ENCODE results near the gene SIL1. TPM values are rescaled to one million over a fixed set of nuclear protein-coding genes. Genes with fewer than 3 reads are reported as not detected.

The SIL1 gene
- total and polyA plus RNA-seq, 2 donors (not counting 3 experiments of a cell fraction or from before 2014, with no cell fraction given): 47.6 to 67.2 TPM

DNA sequence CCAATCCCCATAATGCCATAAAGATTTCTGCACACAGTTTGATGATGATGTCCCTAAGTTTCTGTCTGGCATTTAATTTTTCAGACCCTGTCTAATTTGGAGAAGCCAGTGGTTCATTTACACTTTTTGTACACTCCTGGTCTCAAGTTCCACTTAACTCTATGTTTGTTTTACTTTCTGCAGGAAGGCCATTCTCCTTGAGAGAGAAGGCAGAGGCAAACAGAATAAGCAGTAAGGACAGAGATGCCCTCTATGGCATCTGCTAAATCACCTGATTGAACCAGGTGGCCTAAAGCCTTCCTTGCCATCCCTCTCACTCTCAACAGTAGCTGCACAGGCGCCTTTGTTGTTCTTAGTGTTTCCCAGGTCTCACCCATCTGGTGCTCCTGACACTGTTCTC lies 236.9 kb downstream of the SIL1 start:
- Histone ChIP-seq H3K9me1 (replicated peaks; ENCODE audit: control insufficient read depth, extremely low read depth, insufficient read depth, low read length) (no peaks in the 10 kb centered on the region), H2AFZ (ENCODE audit: low read depth, low read length) (no peak overlapping the region), H4K20me1 (replicated peaks; ENCODE audit: control insufficient read depth, extremely low read depth, insufficient read depth, low read length) (no peaks in the 10 kb centered on the region), H3K4me2 (ENCODE audit: insufficient read depth, low read length) (no peak overlapping the region), H3K4me1 (ENCODE audit: control insufficient read depth, extremely low read depth, insufficient read depth, low read length) (no peaks in the 10 kb centered on the region), H3K9ac (replicated peaks; ENCODE audit: extremely low read depth, insufficient read depth, low read length) (no peak overlapping the region), H3K9me3 (replicated peaks; ENCODE audit: control insufficient read depth, insufficient read depth, low read length) (no peaks in the 10 kb centered on the region), H3K36me3 (ENCODE audit: control insufficient read depth in 2 of 2, extremely low read depth in 1 of 2, insufficient read depth in 2 of 2, low read length in 2 of 2) (no peaks in the 10 kb centered on the region), H3K79me2 (ENCODE audit: control insufficient read depth, insufficient read depth, low read length) (no peaks in the 10 kb centered on the region), H3K4me3 (replicated peaks in 1 of 3; ENCODE audit: insufficient read depth in 1 of 3, low read depth in 1 of 3, low read length in 3 of 3) (no peak overlapping the region), H3K27ac (ENCODE audit: insufficient read depth, low read depth, low read length) (no peak overlapping the region), H3K27me3 (ENCODE audit: control insufficient read depth in 2 of 2, insufficient read depth in 2 of 2, low read length in 2 of 2) (no peaks in the 10 kb centered on the region)
- dilution Hi-C loops (cut with MboI; ENCODE audit: extremely low pct_ligation_motif_present, low sequenced_read_pairs) (no loop called here), intact Hi-C loops (cut with micrococcal nuclease) (no loop called here)
- ChIA-PET CTCF (no interaction called here), POLR2A (no interaction called here)
- TF ChIP-seq MYC (IDR thresholded peaks at IDR 0.05; ENCODE audit: low read depth, low read length): no peak
- TF ChIP-seq, protein P1, sequence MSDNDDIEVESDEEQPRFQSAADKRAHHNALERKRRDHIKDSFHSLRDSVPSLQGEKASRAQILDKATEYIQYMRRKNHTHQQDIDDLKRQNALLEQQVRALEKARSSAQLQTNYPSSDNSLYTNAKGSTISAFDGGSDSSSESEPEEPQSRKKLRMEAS (IDR thresholded peaks at IDR 0.05; ENCODE audit: insufficient read depth, insufficient read length): no peak
- no peak for TF ChIP-seq JUN (IDR thresholded peaks at IDR 0.05; ENCODE audit: borderline replicate concordance, insufficient read depth, insufficient read length, low read depth)
- TF ChIP-seq EZH2 (IDR thresholded peaks at IDR 0.05; ENCODE audit: borderline replicate concordance, low read depth, low read length, severe bottlenecking): no peak
- TF ChIP-seq GATA2 (IDR thresholded peaks at IDR 0.05; ENCODE audit: insufficient read depth, insufficient read length, low read depth, low read length): no peak
- TF ChIP-seq POLR2A (IDR thresholded peaks at IDR 0.05; ENCODE audit: low read depth, low read length): no peak
- FAIRE-seq: no peak
- BruUV-seq (replicated peaks): no TSS peak
- no peak for DNase-seq (ENCODE audit: low read depth, low spot score)

DNA sequence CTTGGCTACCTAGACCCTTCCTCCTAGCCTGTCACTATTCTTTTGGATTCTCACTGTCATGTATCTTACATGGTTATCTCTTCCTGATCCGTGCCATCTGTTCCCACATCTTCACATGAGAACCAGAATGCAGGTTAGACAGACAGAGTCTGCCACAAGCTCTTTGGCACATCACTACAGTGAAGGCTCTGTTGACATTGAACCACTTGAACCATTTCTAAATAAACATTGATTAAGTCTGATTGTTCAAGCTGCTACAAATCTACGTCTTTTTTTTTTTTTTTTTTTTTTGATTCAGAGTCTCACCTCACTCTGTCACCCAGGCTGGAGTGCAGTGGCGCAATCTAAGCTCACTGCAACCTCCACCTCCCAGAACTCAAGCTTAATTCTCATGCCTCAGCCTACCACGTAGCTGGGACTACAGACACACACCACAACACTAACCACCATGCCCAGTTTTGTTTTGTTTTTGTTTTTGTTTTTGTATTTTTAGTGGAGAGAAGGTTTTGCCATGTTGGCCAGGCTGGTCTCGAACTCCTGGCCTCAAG lies 237.9 kb downstream of the SIL1 start:
- no peak for FAIRE-seq
- POLR2A ChIA-PET: interaction anchor here (0.7 kb wide), 1 partner anchor 378 kb away, joined by 3 read pairs; no protein-coding TSS in a partner anchor

More for the DNA sequence above, 237.9 kb downstream of the SIL1 start:
- no peak overlapping the region for H3K27ac ChIP-seq (ENCODE audit: insufficient read depth, low read depth, low read length)
- no TSS peak for BruUV-seq (replicated peaks)
- H3K36me3 ChIP-seq (ENCODE audit: control insufficient read depth in 2 of 2, extremely low read depth in 1 of 2, insufficient read depth in 2 of 2, low read length in 2 of 2): no peaks in the 10 kb centered on the region
- no peaks in the 10 kb centered on the region for H3K9me1 ChIP-seq (replicated peaks; ENCODE audit: control insufficient read depth, extremely low read depth, insufficient read depth, low read length)
- no peaks in the 10 kb centered on the region for H3K27me3 ChIP-seq (ENCODE audit: control insufficient read depth in 2 of 2, insufficient read depth in 2 of 2, low read length in 2 of 2)
- no peak for TF ChIP-seq MYC (IDR thresholded peaks at IDR 0.05; ENCODE audit: low read depth, low read length)
- TF ChIP-seq, protein P2, sequence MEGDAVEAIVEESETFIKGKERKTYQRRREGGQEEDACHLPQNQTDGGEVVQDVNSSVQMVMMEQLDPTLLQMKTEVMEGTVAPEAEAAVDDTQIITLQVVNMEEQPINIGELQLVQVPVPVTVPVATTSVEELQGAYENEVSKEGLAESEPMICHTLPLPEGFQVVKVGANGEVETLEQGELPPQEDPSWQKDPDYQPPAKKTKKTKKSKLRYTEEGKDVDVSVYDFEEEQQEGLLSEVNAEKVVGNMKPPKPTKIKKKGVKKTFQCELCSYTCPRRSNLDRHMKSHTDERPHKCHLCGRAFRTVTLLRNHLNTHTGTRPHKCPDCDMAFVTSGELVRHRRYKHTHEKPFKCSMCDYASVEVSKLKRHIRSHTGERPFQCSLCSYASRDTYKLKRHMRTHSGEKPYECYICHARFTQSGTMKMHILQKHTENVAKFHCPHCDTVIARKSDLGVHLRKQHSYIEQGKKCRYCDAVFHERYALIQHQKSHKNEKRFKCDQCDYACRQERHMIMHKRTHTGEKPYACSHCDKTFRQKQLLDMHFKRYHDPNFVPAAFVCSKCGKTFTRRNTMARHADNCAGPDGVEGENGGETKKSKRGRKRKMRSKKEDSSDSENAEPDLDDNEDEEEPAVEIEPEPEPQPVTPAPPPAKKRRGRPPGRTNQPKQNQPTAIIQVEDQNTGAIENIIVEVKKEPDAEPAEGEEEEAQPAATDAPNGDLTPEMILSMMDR (IDR thresholded peaks at IDR 0.05; ENCODE audit: extremely low read depth in 1 of 2, insufficient read depth in 1 of 2, low read depth in 1 of 2, low read length in 2 of 2): no peak
- no peak for TF ChIP-seq JUN (IDR thresholded peaks at IDR 0.05; ENCODE audit: borderline replicate concordance, insufficient read depth, insufficient read length, low read depth)
- no peak for TF ChIP-seq GATA2 (IDR thresholded peaks at IDR 0.05; ENCODE audit: insufficient read depth, insufficient read length, low read depth, low read length)
- no peak for TF ChIP-seq POLR2A (IDR thresholded peaks at IDR 0.05; ENCODE audit: low read depth, low read length)
- no peak for TF ChIP-seq EZH2 (IDR thresholded peaks at IDR 0.05; ENCODE audit: borderline replicate concordance, low read depth, low read length, severe bottlenecking)
- TF ChIP-seq, protein P1 (IDR thresholded peaks at IDR 0.05; ENCODE audit: insufficient read depth, insufficient read length): no peak
- TF ChIP-seq FOS (IDR thresholded peaks at IDR 0.05; ENCODE audit: borderline replicate concordance, insufficient read depth, low read length): no peak
- TF ChIP-seq POLR2AphosphoS5 (IDR thresholded peaks at IDR 0.05; ENCODE audit: insufficient read depth, low read depth, low read length): no peak
- no peak overlapping the region for H3K4me3 ChIP-seq (replicated peaks in 1 of 3; ENCODE audit: insufficient read depth in 1 of 3, low read depth in 1 of 3, low read length in 3 of 3)
- DNase-seq (ENCODE audit: low read depth, low spot score): no peak
- dilution Hi-C loops (cut with MboI; ENCODE audit: extremely low pct_ligation_motif_present, low sequenced_read_pairs): no loop called here
- CTCF ChIA-PET: no interaction called here
- H3K4me1 ChIP-seq (ENCODE audit: control insufficient read depth, extremely low read depth, insufficient read depth, low read length): no peaks in the 10 kb centered on the region
- H3K4me2 ChIP-seq (ENCODE audit: insufficient read depth, low read length): no peak overlapping the region
- H2AFZ ChIP-seq (ENCODE audit: low read depth, low read length): no peak overlapping the region
- no peaks in the 10 kb centered on the region for H3K9me3 ChIP-seq (replicated peaks; ENCODE audit: control insufficient read depth, insufficient read depth, low read length)
- H3K79me2 ChIP-seq (ENCODE audit: control insufficient read depth, insufficient read depth, low read length): no peaks in the 10 kb centered on the region
- H4K20me1 ChIP-seq (replicated peaks; ENCODE audit: control insufficient read depth, extremely low read depth, insufficient read depth, low read length): no peaks in the 10 kb centered on the region
- intact Hi-C loops (cut with micrococcal nuclease): no loop called here
- H3K9ac ChIP-seq (replicated peaks; ENCODE audit: extremely low read depth, insufficient read depth, low read length): no peak overlapping the region
